Gastroesophageal sphincter (tissue), 4 donors: Measurements from ENCODE around the gene POMT1. TPM values are rescaled to one million over a fixed set of nuclear protein-coding genes. Genes with fewer than 3 reads are reported as not detected.

Source experiments
- ATAC-seq: fragments of 150-250 bp; one replicate; pipeline ENCODE4 v1.9.1; 2016; ENCODE audit warnings: mild to moderate bottlenecking, moderate library complexity
- H3K27ac ChIP-seq, 4 donors: fragments of 200-600 bp; sonication (generic) in 3 of 4; 1 replicate in 3 of 4; 2 replicates in 1 of 4; pipeline ENCODE4 v1.5.1; 2016 to 2019
- H3K27me3 ChIP-seq: fragments of 200-600 bp; sonication (generic); one replicate; pipeline ENCODE4 v1.5.1; 2019
- H3K36me3 ChIP-seq, 2 donors: fragments of 200-600 bp; sonication (generic); one replicate each; pipeline ENCODE4 v1.5.1; 2019; ENCODE audit warnings: control low read depth in 1 of 2
- H3K4me1 ChIP-seq, 3 donors: fragments of 200-600 bp; sonication (generic); 1 replicate in 2 of 3; 2 replicates in 1 of 3; pipeline ENCODE4 v1.5.1; 2016 to 2019; ENCODE audit warnings: control low read depth in 2 of 3
- H3K4me3 ChIP-seq, 2 donors: fragments of 200-600 bp; sonication (generic); one replicate each; pipeline ENCODE4 v1.5.1; 2019; ENCODE audit warnings: mild to moderate bottlenecking in 1 of 2, moderate library complexity in 1 of 2
- H3K9me3 ChIP-seq, 3 donors: fragments of 200-600 bp; sonication (generic); one replicate each; pipeline ENCODE4 v1.5.1; 2017 to 2019; ENCODE audit warnings: control low read depth in 2 of 3
- CTCF ChIP-seq, 4 experiments: fragments of 200-600 bp in 2 of 4; fragments of 450-650 bp in 2 of 4; sonication (generic) in 1 of 4; IDR thresholded peaks; one replicate each; pipeline ENCODE4 v1.5.1; 2017 to 2019; ENCODE audit warnings: antibody characterized with exemption in 4 of 4, mild to moderate bottlenecking in 2 of 4, moderate library complexity in 2 of 4
- EP300 ChIP-seq: sonication (generic); formaldehyde crosslinking; IDR thresholded peaks from one replicate; pipeline ENCODE4 v1.6.1; 2017; ENCODE audit warnings: antibody characterized with exemption, mild to moderate bottlenecking
- POLR2A ChIP-seq, 2 donors: fragments of 450-650 bp; IDR thresholded peaks; one replicate each; pipeline ENCODE4 v1.6.1; 2017; ENCODE audit warnings: antibody characterized with exemption in 2 of 2, mild to moderate bottlenecking in 2 of 2, moderate library complexity in 1 of 2
- POLR2AphosphoS5 ChIP-seq: sonication (generic); formaldehyde crosslinking; IDR thresholded peaks from one replicate; pipeline ENCODE4 v1.6.1; 2017; ENCODE audit warnings: antibody characterized with exemption
- whole genome bisulfite sequencing, 2 donors: methylation state at CpG; one replicate each; pipeline ENCODE4 v1.1.5; 2018; ENCODE audit warnings: low coverage in 1 of 2; 5-methylcytosine and 5-hydroxymethylcytosine counted together
- total RNA-seq, 4 donors: library from RNA; depleted of rRNA; stranded (reverse); fragments of >200 nt; gene quantifications; one replicate each; pipeline ENCODE4 v1.1.0, GENCODE V29; 2016

Gene POMT1
- total RNA-seq, 4 donors from 2014 or later: 19.9 to 39.7 (median 26.6) TPM

DNA sequence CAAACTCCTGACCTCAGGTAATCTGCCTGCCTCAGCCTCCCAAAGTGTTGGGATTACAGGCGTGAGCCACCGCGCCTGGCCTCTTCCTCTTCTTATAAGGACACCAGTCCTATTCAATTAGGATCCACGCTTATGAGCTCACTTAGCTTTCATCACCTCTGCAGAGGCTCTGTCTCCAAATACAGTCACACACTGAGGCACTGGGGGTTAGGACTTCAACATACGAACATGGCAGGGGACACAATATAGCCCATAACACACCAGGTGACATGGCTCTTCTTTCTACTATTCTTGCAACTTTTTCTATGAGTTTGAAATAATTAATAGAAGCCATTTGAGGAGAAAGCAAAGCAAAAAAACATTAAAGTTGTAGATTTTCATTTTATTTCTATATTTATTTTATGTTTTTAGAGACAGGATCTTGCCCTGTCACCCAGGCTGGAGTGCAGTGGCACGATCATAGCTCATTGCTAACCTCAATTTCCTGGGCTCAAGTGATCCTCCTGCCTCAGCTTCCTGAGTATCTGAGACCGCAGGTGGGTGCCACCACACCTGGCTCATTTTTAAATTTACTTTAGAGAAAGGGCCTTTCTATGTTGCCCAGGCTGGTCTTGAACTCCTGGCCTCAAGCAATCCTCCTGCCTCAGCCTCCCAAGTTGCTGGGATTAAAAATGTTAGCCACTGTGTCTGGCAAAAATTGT is 36.7 kb downstream of the POMT1 start:
- Histone ChIP-seq H3K27me3 (peaks cover 1% of the 10 kb centered on the region), H3K27ac (no peak overlapping the region), H3K4me1 (no peaks in the 10 kb centered on the region), H3K36me3 (no peaks in the 10 kb centered on the region), H3K4me3 (no peak overlapping the region), H3K9me3 (peaks cover 0 to 27% (median 0%) of the 10 kb centered on the region in 3 donors)
- WGBS, 2 donors: 74 to 98% methylated on average over 4 to 5 of the region's 7 CpGs
- no peak for ATAC-seq
- TF ChIP-seq EP300 (no peak), POLR2AphosphoS5 (no peak), POLR2A (IDR thresholded peaks at IDR 0.05) (no peak), CTCF (IDR thresholded peaks at IDR 0.05) (no peak)

GRCh38 chr9:131543141-131543540 is 40.4 kb downstream of the POMT1 start:
- Histone ChIP-seq H3K36me3 (no peaks in the 10 kb centered on the region), H3K9me3 (peaks cover 0 to 30% (median 0%) of the 10 kb centered on the region in 3 donors), H3K27me3 (peaks cover 39% of the 10 kb centered on the region), H3K4me3 (no peak overlapping the region), H3K4me1 (peaks cover 0 to 21% (median 8%) of the 10 kb centered on the region in 3 donors), H3K27ac (no peak overlapping the region)
- no peak for TF ChIP-seq POLR2AphosphoS5
- TF ChIP-seq POLR2A (IDR thresholded peaks at IDR 0.05): no peak
- no peak for TF ChIP-seq CTCF (IDR thresholded peaks at IDR 0.05)
- no peak for TF ChIP-seq EP300
- ATAC-seq: no peak
- 80 to 91% methylated on average over 3 to 6 of the region's 6 CpGs for WGBS, 2 donors

DNA sequence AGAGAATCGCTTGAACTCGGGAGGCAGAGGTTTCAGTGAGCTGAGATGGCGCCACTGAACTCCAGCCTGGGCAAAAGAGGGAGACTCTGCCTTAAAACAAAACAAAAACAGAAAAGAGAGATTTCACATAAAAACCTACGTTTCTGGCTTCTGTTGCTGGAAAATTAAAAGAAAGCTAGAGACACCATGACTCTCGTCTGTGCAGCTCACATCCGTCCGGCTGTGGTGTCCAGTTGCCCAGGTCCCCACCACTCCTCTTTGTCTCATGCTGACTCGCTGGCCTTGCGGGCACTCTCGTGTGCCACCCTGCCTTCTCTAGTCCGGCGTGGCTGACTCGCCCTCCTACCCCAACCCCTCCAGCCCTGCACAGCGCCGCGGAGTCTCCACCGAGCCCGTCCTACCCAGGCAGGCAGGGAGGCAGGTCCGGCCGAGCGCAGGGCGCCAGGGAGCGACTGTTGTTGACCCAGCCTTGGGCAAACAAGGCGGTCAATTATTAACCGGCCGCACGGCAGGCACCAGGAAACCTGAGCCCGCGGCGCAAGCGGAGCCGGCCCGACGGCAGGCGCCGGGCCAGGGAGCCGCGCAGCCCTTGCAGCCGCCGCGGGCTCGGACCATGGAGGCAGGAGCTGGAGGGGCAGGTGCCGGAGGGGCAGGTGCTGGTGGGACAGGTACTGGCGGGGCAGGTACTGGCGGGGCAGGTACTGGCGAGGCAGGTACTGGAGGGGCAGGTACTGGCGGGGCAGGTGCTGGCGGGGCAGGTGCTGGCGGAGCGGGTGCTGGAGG is 42.5 kb downstream of the POMT1 start, which contains the start of gene PRRT1B:
PRRT1B (plus strand) TSS at position 521 of the 783 bp plus-strand sequence; CDS start at position 614, 93 bp downstream.
- Histone ChIP-seq H3K4me1 (peaks cover 0 to 21% (median 8%) of the 10 kb centered on the region in 3 donors), H3K36me3 (no peaks in the 10 kb centered on the region), H3K27me3 (peaks cover 57% of the 10 kb centered on the region), H3K9me3 (peaks cover 0 to 30% (median 0%) of the 10 kb centered on the region in 3 donors), H3K4me3 (peak within 1 kb of the TSS in 1 of 2 donors; percentile 38), H3K27ac (no peak within 1 kb of the TSS)
- ATAC-seq: no peak
- TF ChIP-seq POLR2AphosphoS5: no peak
- no peak for TF ChIP-seq CTCF (IDR thresholded peaks at IDR 0.05)
- no peak for TF ChIP-seq EP300
- TF ChIP-seq POLR2A (IDR thresholded peaks at IDR 0.05): no peak
- WGBS, 2 donors: 42 to 48% methylated on average over 5 to 12 of the region's 50 CpGs

- Histone ChIP-seq H3K27me3 (peaks cover 57% of the 10 kb centered on the region), H3K4me1 (peaks cover 0 to 21% (median 8%) of the 10 kb centered on the region in 3 donors), H3K4me3 (peak overlapping the region in 1 of 2 donors; percentile 38), H3K27ac (no peak overlapping the region), H3K9me3 (peaks cover 0 to 30% (median 0%) of the 10 kb centered on the region in 3 donors), H3K36me3 (no peaks in the 10 kb centered on the region)
- WGBS, 2 donors: no CpG with 5 or more reads among the region's 30 CpGs
- TF ChIP-seq POLR2AphosphoS5: no peak
- no peak for TF ChIP-seq CTCF (IDR thresholded peaks at IDR 0.05)
- TF ChIP-seq POLR2A (IDR thresholded peaks at IDR 0.05): no peak
- no peak for TF ChIP-seq EP300
- ATAC-seq: peak; percentile 10
Measured at GRCh38 chr9:131545786-131546335, 43.1 kb downstream of the POMT1 start.
